Glutamatergic neuron (in vitro differentiated cells): ENCODE data around the gene UBALD2. TPM values are rescaled to one million over a fixed set of nuclear protein-coding genes. Genes with fewer than 3 reads are reported as not detected.

Experiments used
- DNase-seq: peaks from one replicate; pipeline ENCODE4 v3.0.0; 2022
- H3K27ac Mint-ChIP-seq: one replicate; pipeline ENCODE4 v1.8.0; 2020; ENCODE audit warnings: mild to moderate bottlenecking, mixed read lengths, inconsistent platforms; ENCODE audit not compliant: unreplicated experiment
- H3K27me3 Mint-ChIP-seq: one replicate; pipeline ENCODE4 v1.8.0; 2020; ENCODE audit warnings: mild to moderate bottlenecking, moderate library complexity, mixed read lengths, inconsistent platforms; ENCODE audit not compliant: unreplicated experiment
- H3K36me3 Mint-ChIP-seq: one replicate; pipeline ENCODE4 v1.8.0; 2020; ENCODE audit warnings: mild to moderate bottlenecking, mixed read lengths, inconsistent platforms; ENCODE audit not compliant: unreplicated experiment
- H3K4me1 Mint-ChIP-seq: one replicate; pipeline ENCODE4 v1.8.0; 2020; ENCODE audit warnings: mild to moderate bottlenecking, low read depth, mixed read lengths, inconsistent platforms; ENCODE audit not compliant: unreplicated experiment
- H3K4me3 Mint-ChIP-seq: one replicate; pipeline ENCODE4 v1.8.0; 2020; ENCODE audit warnings: mild to moderate bottlenecking, mixed read lengths, inconsistent platforms; ENCODE audit not compliant: unreplicated experiment
- H3K9me3 Mint-ChIP-seq: one replicate; pipeline ENCODE4 v1.8.0; 2020; ENCODE audit warnings: mild to moderate bottlenecking, moderate library complexity, mixed read lengths, inconsistent platforms; ENCODE audit not compliant: unreplicated experiment
- CTCF ChIP-seq: fragments of 200-600 bp; sonication (generic); IDR thresholded peaks from one replicate; pipeline ENCODE4 v1.5.0; 2021; ENCODE audit not compliant: partially characterized antibody, unreplicated experiment
- total RNA-seq: library from RNA; stranded (reverse); fragmentation: NEBNext Ultra II Directional; extraction: Animal tissue kit (Norgen Biotek cat#: 25700); gene quantifications from one replicate; pipeline ENCODE4 v1.2.1, GENCODE V29; 2021; ENCODE audit not compliant: unreplicated experiment

The UBALD2 gene
- total RNA-seq, 1 donor from 2014 or later = 58.7 TPM

DNA sequence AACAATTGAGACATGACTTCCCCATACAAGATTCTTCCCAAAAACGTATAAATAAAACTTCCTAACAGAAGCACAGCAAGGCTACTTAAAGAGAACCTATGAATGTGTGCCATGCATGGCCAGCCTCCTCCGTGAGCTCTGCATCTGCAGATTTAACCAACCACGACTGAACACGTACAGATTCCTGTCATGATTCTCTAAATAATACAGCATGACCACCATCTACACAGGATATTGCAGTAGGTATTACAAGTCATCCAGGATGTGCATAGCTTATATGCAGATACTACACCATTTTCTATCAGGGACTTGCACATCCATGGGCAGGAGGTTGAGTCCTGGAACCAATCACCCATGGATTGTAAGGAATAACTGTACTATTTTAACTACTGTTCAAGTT, 44.3 kb downstream of the UBALD2 start:
- no peak for TF ChIP-seq CTCF
- Mint-ChIP-seq H3K9me3 (no peaks in the 10 kb centered on the region), H3K27ac (no peak overlapping the region), H3K27me3 (no peaks in the 10 kb centered on the region), H3K36me3 (no peaks in the 10 kb centered on the region), H3K4me1 (no peaks in the 10 kb centered on the region), H3K4me3 (no peak overlapping the region)
- DNase-seq = no peak

- H3K4me3 Mint-ChIP-seq = no peak overlapping the region
- no peak overlapping the region for H3K27ac Mint-ChIP-seq
- DNase-seq = no peak
- no peak for TF ChIP-seq CTCF
- no peaks in the 10 kb centered on the region for H3K36me3 Mint-ChIP-seq
- peaks cover 2% of the 10 kb centered on the region for H3K27me3 Mint-ChIP-seq
- H3K9me3 Mint-ChIP-seq = no peaks in the 10 kb centered on the region
- no peaks in the 10 kb centered on the region for H3K4me1 Mint-ChIP-seq
Measured at GRCh38 chr17:76312735-76313134, 47.6 kb downstream of the UBALD2 start.

DNA sequence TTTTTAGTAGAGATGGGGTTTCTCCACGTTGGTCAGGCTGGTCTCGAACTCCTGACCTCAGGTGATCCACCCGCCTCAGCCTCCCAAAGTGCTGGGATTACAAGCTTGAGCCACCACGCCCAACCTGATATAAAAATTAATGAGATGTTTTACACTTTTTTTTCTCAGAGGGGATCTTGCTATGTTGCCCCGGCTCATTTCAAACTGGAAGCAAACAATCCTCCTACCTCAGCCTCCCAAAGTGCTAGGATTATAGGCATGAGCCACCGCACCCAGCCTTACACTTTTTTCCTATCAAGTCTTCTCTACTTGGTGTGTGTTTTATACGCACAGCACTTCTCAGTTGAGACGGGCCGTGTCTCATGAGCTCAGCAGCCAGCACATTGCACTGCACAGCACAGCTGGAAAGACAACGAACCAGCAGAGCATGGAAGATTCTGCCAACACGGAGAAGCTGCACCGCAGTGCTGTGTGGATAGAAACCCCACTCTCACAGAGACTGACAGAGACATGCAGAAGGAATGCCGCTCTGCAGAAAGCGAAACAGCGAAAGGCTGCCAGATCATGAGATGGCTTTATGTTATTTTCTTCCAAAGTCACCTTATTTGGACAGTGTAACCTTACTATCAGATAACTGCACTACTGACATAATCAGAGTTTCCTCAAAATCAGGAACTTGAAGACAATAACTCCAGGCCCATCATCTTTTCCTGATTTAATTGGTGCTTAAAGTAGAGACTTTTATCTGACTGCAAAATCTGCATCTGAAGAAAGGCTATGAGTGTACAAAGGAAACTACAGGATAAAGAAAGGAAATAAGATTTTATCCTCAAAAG, 49.5 kb downstream of the UBALD2 start:
- H3K4me1 Mint-ChIP-seq = no peaks in the 10 kb centered on the region
- H3K4me3 Mint-ChIP-seq = no peak overlapping the region
- no peak for TF ChIP-seq CTCF
- DNase-seq = no peak
- H3K27ac Mint-ChIP-seq = no peak overlapping the region
- H3K36me3 Mint-ChIP-seq = no peaks in the 10 kb centered on the region
- peaks cover 2% of the 10 kb centered on the region for H3K27me3 Mint-ChIP-seq
- no peaks in the 10 kb centered on the region for H3K9me3 Mint-ChIP-seq

DNA sequence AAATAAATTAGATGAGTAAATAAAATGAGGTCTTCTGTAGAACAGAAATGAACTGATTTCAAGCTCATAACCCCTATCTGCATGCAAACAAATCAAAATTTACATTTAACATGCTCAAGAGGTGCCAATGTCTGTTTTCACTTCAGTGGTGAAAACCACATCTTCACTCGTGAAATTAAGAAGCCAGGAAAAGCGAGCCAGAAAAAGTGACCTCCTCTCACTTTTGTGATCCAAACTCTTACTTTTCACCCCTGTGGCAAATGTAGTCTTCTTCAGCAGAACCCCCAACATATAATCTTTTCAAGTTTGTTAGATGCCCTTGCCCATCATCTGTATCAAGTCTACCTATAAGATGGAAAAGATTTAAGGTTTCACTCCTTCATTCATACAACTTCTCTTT, 52.4 kb downstream of the UBALD2 start:
- H3K27me3 Mint-ChIP-seq = peaks cover 2% of the 10 kb centered on the region
- TF ChIP-seq CTCF = no peak
- H3K36me3 Mint-ChIP-seq = no peaks in the 10 kb centered on the region
- no peak overlapping the region for H3K27ac Mint-ChIP-seq
- DNase-seq = no peak
- no peaks in the 10 kb centered on the region for H3K4me1 Mint-ChIP-seq
- H3K9me3 Mint-ChIP-seq = no peaks in the 10 kb centered on the region
- no peak overlapping the region for H3K4me3 Mint-ChIP-seq

DNA sequence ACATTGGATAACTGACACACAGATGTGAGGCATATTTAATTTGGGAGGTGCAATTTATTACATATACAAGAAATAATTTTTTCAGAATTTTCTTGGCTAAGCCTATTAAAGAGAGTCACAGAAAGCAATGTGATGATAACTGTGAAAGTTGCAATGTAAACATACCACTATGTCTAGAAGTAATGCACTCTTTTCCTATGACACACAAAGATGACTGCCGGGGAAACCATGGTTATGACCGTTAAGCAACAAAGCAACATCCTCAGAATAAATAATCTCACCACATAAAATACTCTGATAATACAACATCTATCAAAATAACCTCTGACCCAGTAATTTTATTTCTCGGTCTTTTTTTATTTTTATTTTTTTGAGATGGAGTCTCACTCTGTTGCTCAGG, 53.4 kb downstream of the UBALD2 start:
- Mint-ChIP-seq H3K36me3 (no peaks in the 10 kb centered on the region), H3K4me3 (no peak overlapping the region), H3K27ac (no peak overlapping the region), H3K27me3 (peaks cover 2% of the 10 kb centered on the region), H3K9me3 (no peaks in the 10 kb centered on the region), H3K4me1 (no peaks in the 10 kb centered on the region)
- no peak for TF ChIP-seq CTCF
- DNase-seq = no peak

Other genes with a start within 250 kb of the UBALD2 start
- gene EVPL, start 238.0 kb upstream of the UBALD2 start, total RNA-seq = not detected
- gene SRP68, start 192.8 kb upstream of the UBALD2 start, total RNA-seq = 48.4 TPM
- gene GALR2, start 190.6 kb upstream of the UBALD2 start, total RNA-seq = 3.3 TPM
- gene ZACN, start 186.2 kb upstream of the UBALD2 start, total RNA-seq = 1.9 TPM
- 249 TPM for gene EXOC7, start 161.6 kb upstream of the UBALD2 start, total RNA-seq
- not detected for gene FOXJ1, start 124.1 kb upstream of the UBALD2 start, total RNA-seq
- 17.8 TPM for gene RNF157, start 24.9 kb upstream of the UBALD2 start, total RNA-seq
- gene QRICH2, start 42.9 kb downstream of the UBALD2 start, total RNA-seq = 12.2 TPM
- 68.5 TPM for gene PRPSAP1, start 88.6 kb downstream of the UBALD2 start, total RNA-seq
- gene SPHK1, start 119.3 kb downstream of the UBALD2 start, total RNA-seq = 3.1 TPM
- gene UBE2O, start 187.8 kb downstream of the UBALD2 start, total RNA-seq = 94.3 TPM
- 0.39 TPM for gene AANAT, start 202.3 kb downstream of the UBALD2 start, total RNA-seq
- 1.9 TPM for gene RHBDF2, start 236.1 kb downstream of the UBALD2 start, total RNA-seq